ENCODE data around the gene GFRA4.

Gene GFRA4

GRCh38 chr20:3705970-3706739 is 43.0 kb upstream of the GFRA4 start:
- TF ChIP-seq ZFX (IDR thresholded peaks at IDR 0.05) (no peak), CTCF (conservative IDR thresholded peaks at IDR 0.05) (no peak)
- no peak overlapping the region for H3K27ac ChIP-seq

GRCh38 chr20:3705491-3705969 is 42.3 kb upstream of the GFRA4 start:
- no peak for TF ChIP-seq ZFX (IDR thresholded peaks at IDR 0.05)
- TF ChIP-seq CTCF (conservative IDR thresholded peaks at IDR 0.05) = no peak
- no peak overlapping the region for H3K27ac ChIP-seq

GRCh38 chr20:3704087-3704486 is 40.9 kb upstream of the GFRA4 start:
- H3K27ac ChIP-seq = no peak overlapping the region
- TF ChIP-seq CTCF (conservative IDR thresholded peaks at IDR 0.05) (no peak), ZFX (IDR thresholded peaks at IDR 0.05) (no peak)

GRCh38 chr20:3702611-3703391 is 39.6 kb upstream of the GFRA4 start:
- TF ChIP-seq CTCF (conservative IDR thresholded peaks at IDR 0.05) (no peak), ZFX (IDR thresholded peaks at IDR 0.05) (no peak)
- no peak overlapping the region for H3K27ac ChIP-seq

GRCh38 chr20:3701061-3701998 is 38.1 kb upstream of the GFRA4 start:
- TF ChIP-seq CTCF (conservative IDR thresholded peaks at IDR 0.05) (no peak), ZFX (IDR thresholded peaks at IDR 0.05) (no peak)
- H3K27ac ChIP-seq = no peak overlapping the region

- TF ChIP-seq ZFX (IDR thresholded peaks at IDR 0.05) (no peak), CTCF (conservative IDR thresholded peaks at IDR 0.05) (no peak)
- no peak overlapping the region for H3K27ac ChIP-seq
These were observed 35.8 kb upstream of the GFRA4 start for GRCh38 chr20:3699037-3699436.

All from C4-2B (cell line).